PC-9 (cell line): Measurements from ENCODE around the gene PRKACA. TPM values are rescaled to one million over a fixed set of nuclear protein-coding genes. Genes with fewer than 3 reads are reported as not detected.

Experiments used
- BruUV-seq: library from RNA; stranded (reverse); fragments of 400-500 nt; replicated peaks from 2 replicates; lab custom pipeline; 2021; lab: Mats Ljungman, UMichigan
- CTCF ChIA-PET: fragments of 300-600 bp; sonication (Branson Sonifier 250); formaldehyde crosslinking; loops from one replicate; lab custom pipeline; 2022; ENCODE audit warnings: antibody characterized with exemption; lab: Charles Lee
- POLR2A ChIA-PET: fragments of 300-600 bp; sonication (Branson Sonifier 250); formaldehyde crosslinking; loops from one replicate; lab custom pipeline; 2022; ENCODE audit warnings: antibody characterized with exemption; ENCODE audit not compliant: unreplicated experiment; lab: Charles Lee
- DNase-seq, 2 experiments: peaks; one replicate each; pipeline versions ENCODE4 v3.0.0 to v3.0.0-alpha.2; 2015 to 2022; ENCODE audit warnings: mixed read lengths in 1 of 2
- H2AFZ ChIP-seq: fragments of 200-600 bp; sonication (generic); 2 replicates; pipeline ENCODE4 v1.8.1; 2017; ENCODE audit warnings: antibody characterized with exemption
- H3F3A ChIP-seq: fragments of 200-600 bp; sonication (generic); 2 replicates; pipeline ENCODE4 v1.8.1; 2017; ENCODE audit warnings: antibody characterized with exemption, mild to moderate bottlenecking, low read depth; ENCODE audit not compliant: insufficient read depth
- H3K27ac ChIP-seq: fragments of 200-600 bp; sonication (generic); 2 replicates; pipeline ENCODE4 v1.6.1; 2016; ENCODE audit warnings: mixed run types
- H3K27me3 ChIP-seq: fragments of 200-600 bp; sonication (generic); 2 replicates; pipeline ENCODE4 v1.6.1; 2016; ENCODE audit warnings: low read depth, mixed run types; ENCODE audit not compliant: insufficient read depth
- H3K36me3 ChIP-seq: fragments of 200-600 bp; sonication (generic); 2 replicates; pipeline ENCODE4 v1.6.1; 2016; ENCODE audit warnings: low read depth, mixed run types
- H3K4me1 ChIP-seq: fragments of 200-600 bp; sonication (generic); replicated peaks from 2 replicates; pipeline ENCODE4 v1.6.1; 2016; ENCODE audit warnings: mixed run types; ENCODE audit not compliant: insufficient read depth
- H3K4me2 ChIP-seq: fragments of 200-600 bp; sonication (generic); 2 replicates; pipeline ENCODE4 v1.6.1; 2017; ENCODE audit warnings: mixed run types
- H3K4me3 ChIP-seq: fragments of 200-600 bp; sonication (generic); 2 replicates; pipeline ENCODE4 v1.6.1; 2016; ENCODE audit warnings: mixed run types
- H3K79me2 ChIP-seq: fragments of 200-600 bp; sonication (generic); 2 replicates; pipeline ENCODE4 v1.6.1; 2017; ENCODE audit warnings: low read depth, mixed run types
- H3K9me2 ChIP-seq: fragments of 200-600 bp; sonication (generic); 2 replicates; pipeline ENCODE4 v1.8.1; 2017; ENCODE audit warnings: mild to moderate bottlenecking; ENCODE audit not compliant: insufficient read depth
- H3K9me3 ChIP-seq: fragments of 200-600 bp; sonication (generic); 2 replicates; pipeline ENCODE4 v1.8.1; 2016; ENCODE audit warnings: low read depth; ENCODE audit not compliant: insufficient read depth
- H4K20me1 ChIP-seq: fragments of 200-600 bp; sonication (generic); 2 replicates; pipeline ENCODE4 v1.8.1; 2017; ENCODE audit not compliant: insufficient read depth
- EZH2 ChIP-seq: fragments of 200-600 bp; sonication (generic); IDR thresholded peaks from 2 replicates; pipeline ENCODE4 v1.8.0; 2017; ENCODE audit warnings: antibody characterized with exemption, low read depth
- intact Hi-C: fragments of 100-400 bp; cut with micrococcal nuclease; formaldehyde crosslinking; loops from one replicate; pipeline ENCODE4 v1.10.0; 2022; ENCODE audit not compliant: unreplicated experiment
- total RNA-seq: library from RNA; stranded (reverse); gene quantifications from 2 replicates; pipeline ENCODE4 v1.2.3, GENCODE V29; 2021
- TF ChIP-seq, protein P1 (sequence below): fragments of 200-600 bp; sonication (generic); conservative IDR thresholded peaks from 2 replicates; pipeline ENCODE4 v1.6.1; 2017; ENCODE audit warnings: mixed run types, antibody characterized with exemption, mild to moderate bottlenecking, moderate library complexity

The PRKACA gene
- total RNA-seq, 1 experiment from 2014 or later, result 82.8 TPM

DNA sequence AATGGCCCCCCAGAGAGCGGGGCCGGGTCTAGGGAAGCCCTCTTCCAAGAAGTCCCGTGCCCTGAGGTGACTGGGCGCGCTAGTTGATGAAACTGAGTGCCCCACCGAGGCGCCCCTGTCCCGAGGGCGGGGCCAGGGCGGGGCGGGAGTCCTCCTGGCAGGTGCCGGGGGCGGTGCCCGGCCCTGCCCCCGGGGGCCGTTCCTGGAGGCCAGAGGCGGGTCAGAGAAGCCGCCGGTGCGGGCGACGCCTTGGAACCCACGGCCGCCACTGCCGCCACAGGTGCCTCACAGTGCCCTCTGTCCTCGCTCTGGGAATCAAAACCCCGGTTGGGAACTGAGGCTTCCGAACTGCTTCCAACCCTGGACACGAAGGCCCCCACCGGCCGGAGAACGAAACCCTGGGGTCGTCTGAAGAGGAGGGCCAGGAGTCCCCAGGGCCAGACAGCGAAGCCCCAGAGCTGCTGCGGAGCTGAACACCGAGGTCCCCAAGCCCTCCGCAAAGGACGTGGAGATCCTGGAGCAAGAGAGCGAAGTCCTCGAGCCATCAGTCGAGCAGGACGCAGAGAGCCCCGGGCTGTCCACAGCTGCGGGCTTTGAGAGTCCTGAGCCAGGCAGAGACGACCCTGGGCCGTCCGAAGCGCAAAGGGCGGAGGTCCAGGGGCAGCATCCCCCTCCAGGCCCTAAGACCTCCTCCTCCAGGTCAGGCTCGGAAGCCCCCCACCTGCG is 44.9 kb downstream of the PRKACA start, which contains the start of gene MISP3:
TSS of gene MISP3 (plus strand) at position 252 of the 726 bp plus-strand sequence. CDS start 524 bp downstream, outside the sequence.
- H3F3A ChIP-seq, result peaks cover 29% of the 10 kb centered on the region
- POLR2A ChIA-PET, result no interaction called here
- H3K27me3 ChIP-seq, result no peaks in the 10 kb centered on the region
- H3K4me1 ChIP-seq, result 0 out of 2 replicates have a peak, but pooled peaks cover 10% of the 10 kb centered on the region
- CTCF ChIA-PET, result interaction anchor here (0.5 kb wide), 1 partner anchor 188 kb away, joined by 5 read pairs; no protein-coding TSS in a partner anchor
- H3K4me2 ChIP-seq, result peak within 1 kb of the TSS; percentile 100
- no peaks in the 10 kb centered on the region for H3K9me3 ChIP-seq
- no peaks in the 10 kb centered on the region for H3K9me2 ChIP-seq
- intact Hi-C loops, result loop anchor here (1.0 to 5.0 kb wide), 5 partner anchors 40 to 475 kb away; partner anchors contain the start of genes IL27RA and RFX1
- BruUV-seq, result no TSS peak
- H4K20me1 ChIP-seq, result no peaks in the 10 kb centered on the region
- H3K79me2 ChIP-seq, result no peaks in the 10 kb centered on the region
- H2AFZ ChIP-seq, result peak within 1 kb of the TSS; percentile 90
- peak; percentile 48 to 81 for DNase-seq
- H3K4me3 ChIP-seq, result peak within 1 kb of the TSS; percentile 72
- no peaks in the 10 kb centered on the region for H3K36me3 ChIP-seq
- no peak for TF ChIP-seq EZH2
- TF ChIP-seq, protein P1, sequence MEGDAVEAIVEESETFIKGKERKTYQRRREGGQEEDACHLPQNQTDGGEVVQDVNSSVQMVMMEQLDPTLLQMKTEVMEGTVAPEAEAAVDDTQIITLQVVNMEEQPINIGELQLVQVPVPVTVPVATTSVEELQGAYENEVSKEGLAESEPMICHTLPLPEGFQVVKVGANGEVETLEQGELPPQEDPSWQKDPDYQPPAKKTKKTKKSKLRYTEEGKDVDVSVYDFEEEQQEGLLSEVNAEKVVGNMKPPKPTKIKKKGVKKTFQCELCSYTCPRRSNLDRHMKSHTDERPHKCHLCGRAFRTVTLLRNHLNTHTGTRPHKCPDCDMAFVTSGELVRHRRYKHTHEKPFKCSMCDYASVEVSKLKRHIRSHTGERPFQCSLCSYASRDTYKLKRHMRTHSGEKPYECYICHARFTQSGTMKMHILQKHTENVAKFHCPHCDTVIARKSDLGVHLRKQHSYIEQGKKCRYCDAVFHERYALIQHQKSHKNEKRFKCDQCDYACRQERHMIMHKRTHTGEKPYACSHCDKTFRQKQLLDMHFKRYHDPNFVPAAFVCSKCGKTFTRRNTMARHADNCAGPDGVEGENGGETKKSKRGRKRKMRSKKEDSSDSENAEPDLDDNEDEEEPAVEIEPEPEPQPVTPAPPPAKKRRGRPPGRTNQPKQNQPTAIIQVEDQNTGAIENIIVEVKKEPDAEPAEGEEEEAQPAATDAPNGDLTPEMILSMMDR, result peak; percentile 53
- no peak within 1 kb of the TSS for H3K27ac ChIP-seq

DNA sequence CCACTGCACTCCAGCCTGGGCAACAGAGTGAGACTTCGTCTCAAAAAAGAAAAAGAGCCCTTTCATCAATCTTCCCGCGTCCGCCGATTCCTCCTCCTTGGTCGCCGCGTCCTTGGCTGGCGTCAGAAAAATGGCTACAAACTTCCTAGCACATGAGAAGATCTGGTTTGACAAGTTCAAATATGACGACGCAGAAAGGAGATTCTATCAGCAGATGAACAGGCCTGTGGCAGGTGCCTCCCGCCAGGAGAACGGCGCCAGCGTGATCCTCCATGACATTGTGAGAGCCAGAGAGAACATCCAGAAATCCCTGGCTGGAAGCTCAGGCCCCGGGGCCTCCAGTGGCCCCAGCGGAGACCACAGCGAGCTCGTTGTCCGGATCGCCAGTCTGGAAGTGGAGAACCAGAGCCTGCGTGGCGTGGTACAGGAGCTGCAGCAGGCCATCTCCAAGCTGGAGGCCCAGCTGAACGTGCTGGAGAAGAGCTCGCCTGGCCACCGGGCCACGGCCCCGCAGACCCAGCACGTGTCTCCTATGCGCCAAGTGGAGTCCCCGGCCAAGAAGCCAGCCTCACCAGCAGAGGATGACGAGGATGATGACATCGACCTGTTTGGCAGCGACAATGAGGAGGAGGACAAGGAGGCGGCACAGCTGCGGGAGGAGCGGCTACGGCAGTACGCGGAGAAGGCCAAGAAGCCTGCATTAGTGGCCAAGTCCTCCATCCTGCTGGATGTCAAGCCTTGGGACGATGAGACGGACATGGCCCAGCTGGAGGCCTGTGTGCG is 47.1 kb downstream of the PRKACA start:
- TF ChIP-seq EZH2, result no peak
- TF ChIP-seq, protein P1, result no peak
- H3K9me3 ChIP-seq, result no peaks in the 10 kb centered on the region
- DNase-seq, result no peak
- no TSS peak for BruUV-seq
- H3K9me2 ChIP-seq, result no peaks in the 10 kb centered on the region
- no peaks in the 10 kb centered on the region for H3K79me2 ChIP-seq
- intact Hi-C loops, result loop anchor here (5.0 kb wide), 2 partner anchors 38 to 473 kb away; partner anchors contain the start of gene IL27RA
- no peak overlapping the region for H3K27ac ChIP-seq
- H3K27me3 ChIP-seq, result no peaks in the 10 kb centered on the region
- CTCF ChIA-PET, result no interaction called here
- H3K4me2 ChIP-seq, result no peak overlapping the region
- POLR2A ChIA-PET, result no interaction called here
- no peak overlapping the region for H3K4me3 ChIP-seq
- 0 out of 2 replicates have a peak, but pooled peaks cover 10% of the 10 kb centered on the region for H3K4me1 ChIP-seq
- H4K20me1 ChIP-seq, result no peaks in the 10 kb centered on the region
- H3K36me3 ChIP-seq, result no peaks in the 10 kb centered on the region
- peaks cover 23% of the 10 kb centered on the region for H3F3A ChIP-seq
- H2AFZ ChIP-seq, result no peak overlapping the region

DNA sequence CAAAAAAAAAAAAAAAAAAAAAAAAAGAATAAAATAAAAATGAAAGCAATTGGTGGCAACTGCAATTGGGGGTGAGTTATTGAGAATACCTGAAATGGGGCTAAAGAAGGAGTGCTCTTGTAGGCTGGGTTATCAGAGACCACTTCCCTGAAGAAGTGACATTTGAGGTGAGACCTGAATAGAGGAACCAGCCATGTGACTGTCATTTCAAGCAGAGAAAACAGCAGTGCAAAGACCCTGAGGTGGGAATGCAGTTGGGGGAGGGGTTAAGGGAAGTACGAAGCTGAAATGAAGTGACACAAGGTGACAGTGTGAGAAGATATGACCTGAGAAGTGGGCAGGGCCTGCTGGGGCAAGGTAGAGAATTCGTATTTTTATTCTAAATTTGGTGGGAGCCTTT is 51.4 kb downstream of the PRKACA start:
- peaks cover 14% of the 10 kb centered on the region; the same call in 1 of the 2 replicates for H3F3A ChIP-seq
- H2AFZ ChIP-seq, result no peak overlapping the region
- H3K4me1 ChIP-seq, result peaks cover 19% of the 10 kb centered on the region
- no peaks in the 10 kb centered on the region for H3K9me3 ChIP-seq
- no peaks in the 10 kb centered on the region for H3K79me2 ChIP-seq
- BruUV-seq, result no TSS peak
- H3K36me3 ChIP-seq, result no peaks in the 10 kb centered on the region
- intact Hi-C loops, result no loop called here
- H3K27ac ChIP-seq, result no peak overlapping the region
- H3K27me3 ChIP-seq, result no peaks in the 10 kb centered on the region
- H3K9me2 ChIP-seq, result no peaks in the 10 kb centered on the region
- H3K4me3 ChIP-seq, result no peak overlapping the region
- H3K4me2 ChIP-seq, result no peak overlapping the region
- no peaks in the 10 kb centered on the region for H4K20me1 ChIP-seq
- TF ChIP-seq, protein P1, result no peak
- no peak for TF ChIP-seq EZH2
- no peak for DNase-seq
- ChIA-PET POLR2A (no interaction called here), CTCF (no interaction called here)
